SK-N-SH (cell line): ENCODE results near the gene MUC22. TPM values are rescaled to one million over a fixed set of nuclear protein-coding genes. Genes with fewer than 3 reads are reported as not detected.

ENCODE experiments used
- CTCF ChIA-PET: fragments of 300-600, 350-600 bp; formaldehyde crosslinking; extraction: SDS; loops from one replicate; lab custom pipeline; 2021; lab: Yijun Ruan, JAX
- POLR2A ChIA-PET: fragments of 350-600 bp; sonication (Branson Sonifier 250); formaldehyde crosslinking; extraction: SDS; loops from one replicate; lab custom pipeline; 2020; ENCODE audit warnings: antibody characterized with exemption, inconsistent platforms; lab: Yijun Ruan, JAX
- DNase-seq: peaks from one replicate; pipeline ENCODE4 v3.0.0; 2012
- H2AFZ ChIP-seq: fragments of 200-600 bp; sonication (generic); 2 replicates; pipeline ENCODE4 v1.8.1; 2016; ENCODE audit warnings: antibody characterized with exemption, mild to moderate bottlenecking, low read depth
- H3F3A ChIP-seq: fragments of 200-600 bp; sonication (generic); replicated peaks from 2 replicates; pipeline ENCODE3; 2016; ENCODE audit warnings: antibody characterized with exemption, mild to moderate bottlenecking; ENCODE audit not compliant: insufficient read depth
- H3K27ac ChIP-seq, 2 experiments: fragments of 200-500 bp in 1 of 2; fragments of 200-600 bp in 1 of 2; sonication (Bioruptor generic) in 1 of 2; sonication (generic), shearing (Covaris generic) in 1 of 2; 2 replicates each; pipeline versions ENCODE4 v1.5.1 to v1.6.1; 2014 to 2016; ENCODE audit warnings: low read depth in 2 of 2, inconsistent platforms in 1 of 2, low read length in 1 of 2, mild to moderate bottlenecking in 1 of 2, mixed read lengths in 1 of 2
- H3K27me3 ChIP-seq: fragments of 200-600 bp; sonication (generic), shearing (Covaris generic); 2 replicates; pipeline ENCODE4 v1.6.1; 2016; ENCODE audit warnings: mixed run types; ENCODE audit not compliant: insufficient read depth
- H3K36me3 ChIP-seq, 2 experiments: fragments of 200-500 bp in 1 of 2; fragments of 200-600 bp in 1 of 2; sonication (Bioruptor generic) in 1 of 2; sonication (generic) in 1 of 2; replicated peaks in 1 of 2; 2 replicates each; pipeline versions ENCODE3 to v1.5.1; 2014 to 2016; ENCODE audit warnings: low read length in 1 of 2, mild to moderate bottlenecking in 1 of 2; ENCODE audit not compliant: insufficient read depth in 2 of 2, control insufficient read depth in 1 of 2
- H3K4me1 ChIP-seq, 2 experiments: fragments of 200-500 bp in 1 of 2; fragments of 200-600 bp in 1 of 2; sonication (Bioruptor generic) in 1 of 2; sonication (generic), shearing (Covaris generic) in 1 of 2; 2 replicates each; pipeline versions ENCODE4 v1.5.1 to v1.6.1; 2014 to 2016; ENCODE audit warnings: low read depth in 1 of 2, low read length in 1 of 2, mixed run types in 1 of 2; ENCODE audit not compliant: insufficient read depth in 2 of 2, control insufficient read depth in 1 of 2
- H3K4me2 ChIP-seq: fragments of 200-600 bp; sonication (generic), shearing (Covaris generic); 2 replicates; pipeline ENCODE4 v1.6.1; 2017; ENCODE audit warnings: mixed run types
- H3K4me3 ChIP-seq, 2 experiments: fragments of 200-500 bp in 1 of 2; fragments of 200-600 bp in 1 of 2; sonication (Bioruptor generic) in 1 of 2; sonication (generic), shearing (Covaris generic) in 1 of 2; 2 replicates each; pipeline versions ENCODE4 v1.5.1 to v1.8.1; 2014 to 2016; ENCODE audit warnings: low read depth in 2 of 2, inconsistent platforms in 1 of 2, low read length in 1 of 2, mild to moderate bottlenecking in 1 of 2, mixed read lengths in 1 of 2, moderate library complexity in 1 of 2
- H3K79me2 ChIP-seq: fragments of 200-600 bp; sonication (generic); 2 replicates; pipeline ENCODE4 v1.8.1; 2017; ENCODE audit warnings: mild to moderate bottlenecking; ENCODE audit not compliant: insufficient read depth
- H3K9ac ChIP-seq: fragments of 200-600 bp; sonication (generic); 2 replicates; pipeline ENCODE4 v1.6.1; 2017; ENCODE audit warnings: mixed run types
- H3K9me2 ChIP-seq: fragments of 200-600 bp; sonication (generic); 2 replicates; pipeline ENCODE4 v1.6.1; 2017; ENCODE audit warnings: mixed run types
- H3K9me3 ChIP-seq: fragments of 200-600 bp; sonication (generic); 2 replicates; pipeline ENCODE4 v1.6.1; 2017; ENCODE audit warnings: mixed run types, mild to moderate bottlenecking, moderate library complexity
- H4K20me1 ChIP-seq: fragments of 200-600 bp; sonication (generic); 2 replicates; pipeline ENCODE4 v1.6.1; 2017; ENCODE audit warnings: mild to moderate bottlenecking, mixed run types; ENCODE audit not compliant: insufficient read depth
- ELF1 ChIP-seq: IDR thresholded peaks from 2 replicates; pipeline ENCODE4 v1.4.0; 2012
- MAX ChIP-seq: IDR thresholded peaks from 2 replicates; pipeline ENCODE4 v1.4.0; 2012; ENCODE audit warnings: low read depth
- NRF1 ChIP-seq: IDR thresholded peaks from 2 replicates; pipeline ENCODE4 v1.6.1; 2012; ENCODE audit warnings: low read depth, mild to moderate bottlenecking, low read length
- RCOR1 ChIP-seq: fragments of 150-350 bp; IDR thresholded peaks from 2 replicates; pipeline ENCODE4 v1.6.1; 2017; ENCODE audit warnings: antibody characterized with exemption, low read length
- RFX5 ChIP-seq: IDR thresholded peaks from 2 replicates; pipeline ENCODE4 v1.6.1; 2012; ENCODE audit warnings: mild to moderate bottlenecking, improper control_type of control experiment, low read length
- SIN3A ChIP-seq: IDR thresholded peaks from 2 replicates; pipeline ENCODE4 v1.6.1; 2012; ENCODE audit warnings: low read depth, mild to moderate bottlenecking, low read length, moderate library complexity, borderline replicate concordance
- SMC3 ChIP-seq: IDR thresholded peaks from 2 replicates; pipeline ENCODE4 v1.6.1; 2012; ENCODE audit warnings: low read depth, low read length, improper control_type of control experiment
- TAF1 ChIP-seq: IDR thresholded peaks from 2 replicates; pipeline ENCODE4 v1.6.1; 2012; ENCODE audit warnings: low read depth, mild to moderate bottlenecking, low read length, moderate library complexity, borderline replicate concordance
- TCF12 ChIP-seq: IDR thresholded peaks from 2 replicates; pipeline ENCODE4 v1.4.0; 2012
- USF1 ChIP-seq: IDR thresholded peaks from 2 replicates; pipeline ENCODE4 v1.4.0; 2012; ENCODE audit warnings: low read depth, borderline replicate concordance
- ZBTB33 ChIP-seq: IDR thresholded peaks from 2 replicates; pipeline ENCODE4 v1.4.0; 2012; ENCODE audit warnings: low read depth, borderline replicate concordance
- WGBS: methylation state at CpG from one replicate; pipeline ENCODE4 v1.1.6; 2017; ENCODE audit warnings: low lambda C conversion rate; 5-methylcytosine and 5-hydroxymethylcytosine counted together
- polyA plus RNA-seq, 3 experiments: library from polyadenylated mRNA; depleted of rRNA; stranded (reverse); fragments of >200 nt; gene quantifications; 2 replicates each; pipeline ENCODE4 v1.2.3, GENCODE V29; 2012

Gene MUC22
- polyA plus RNA-seq, 1 of the 3 experiments (the other 2 are of a cell fraction), result 0.12 TPM

- peaks cover 0 to 2% of the 10 kb centered on the region in 2 experiments; a peak in 1 of 4 replicates for H3K4me1 ChIP-seq
- no peaks in the 10 kb centered on the region for H3K9me2 ChIP-seq
- no peak within 1 kb of the TSS for H3K9ac ChIP-seq
- POLR2A ChIA-PET, result no interaction called here
- H3K36me3 ChIP-seq, result no peaks in the 10 kb centered on the region
- H3F3A ChIP-seq, result peaks cover 7% of the 10 kb centered on the region
- H3K4me3 ChIP-seq, result no peak within 1 kb of the TSS
- CTCF ChIA-PET, result no interaction called here
- H3K27ac ChIP-seq, result no peak within 1 kb of the TSS; a peak in 2 of 4 replicates
- H3K27me3 ChIP-seq, result no peaks in the 10 kb centered on the region
- H4K20me1 ChIP-seq, result no peaks in the 10 kb centered on the region
- no peak for TF ChIP-seq SMC3
- TF ChIP-seq MAX, result no peak
- no peak for TF ChIP-seq USF1
- no peak for TF ChIP-seq TAF1
- WGBS, result 64% methylated on average over 6 of the region's 6 CpGs
- H3K79me2 ChIP-seq, result no peaks in the 10 kb centered on the region
- peak within 1 kb of the TSS; percentile 82 for H3K4me2 ChIP-seq
- no peak within 1 kb of the TSS for H2AFZ ChIP-seq
- no peaks in the 10 kb centered on the region for H3K9me3 ChIP-seq
- no peak for DNase-seq
Measured at GRCh38 chr6:30983439-30983838, 26.8 kb upstream of the MUC22 start, which contains the start of gene MUC21. MUC21 (plus strand) TSS chr6:30983718; CDS start chr6:30983959, 241 bp downstream.

GRCh38 chr6:30985490-30985889 lies 24.8 kb upstream of the MUC22 start:
- no peak overlapping the region for H3K4me2 ChIP-seq
- no peak overlapping the region for H3K9ac ChIP-seq
- no peaks in the 10 kb centered on the region for H3K27me3 ChIP-seq
- no peak for TF ChIP-seq TCF12
- no peak for TF ChIP-seq TAF1
- TF ChIP-seq NRF1, result no peak
- TF ChIP-seq ZBTB33, result no peak
- no peak for TF ChIP-seq RFX5
- TF ChIP-seq SIN3A, result no peak
- no peak for TF ChIP-seq RCOR1
- TF ChIP-seq ELF1, result no peak
- no peaks in the 10 kb centered on the region for H3K9me2 ChIP-seq
- DNase-seq, result no peak
- no peak overlapping the region for H2AFZ ChIP-seq
- no peak overlapping the region for H3K4me3 ChIP-seq
- no peaks in the 10 kb centered on the region for H3K9me3 ChIP-seq
- no peaks in the 10 kb centered on the region for H4K20me1 ChIP-seq
- peaks cover 7% of the 10 kb centered on the region for H3F3A ChIP-seq
- H3K36me3 ChIP-seq, result no peaks in the 10 kb centered on the region
- peaks cover 0 to 2% of the 10 kb centered on the region in 2 experiments; a peak in 1 of 4 replicates for H3K4me1 ChIP-seq
- H3K27ac ChIP-seq, result no peak overlapping the region
- CTCF ChIA-PET, result no interaction called here
- POLR2A ChIA-PET, result no interaction called here
- H3K79me2 ChIP-seq, result no peaks in the 10 kb centered on the region
- 64% methylated on average over 5 of the region's 5 CpGs for WGBS
